Osteocyte (in vitro differentiated cells): ENCODE results near the gene PAGE2B. TPM values are rescaled to one million over a fixed set of nuclear protein-coding genes. Genes with fewer than 3 reads are reported as not detected.

Source experiments
- DNase-seq: peaks from one replicate; pipeline ENCODE4 v3.0.0; 2021; ENCODE audit warnings: mixed read lengths; ENCODE audit not compliant: unreplicated experiment; ENCODE audit errors: extremely low spot score
- H3K27ac Mint-ChIP-seq: one replicate; pipeline ENCODE4 v1.8.0; 2021; ENCODE audit warnings: mild to moderate bottlenecking, mixed read lengths; ENCODE audit not compliant: unreplicated experiment
- H3K27me3 Mint-ChIP-seq: one replicate; pipeline ENCODE4 v1.8.0; 2021; ENCODE audit warnings: mixed read lengths; ENCODE audit not compliant: unreplicated experiment
- H3K36me3 Mint-ChIP-seq: one replicate; pipeline ENCODE4 v1.8.0; 2021; ENCODE audit warnings: mixed read lengths; ENCODE audit not compliant: unreplicated experiment
- H3K4me1 Mint-ChIP-seq: one replicate; pipeline ENCODE4 v1.8.0; 2021; ENCODE audit warnings: mixed read lengths; ENCODE audit not compliant: unreplicated experiment
- H3K4me3 Mint-ChIP-seq: one replicate; pipeline ENCODE4 v1.8.0; 2021; ENCODE audit warnings: mild to moderate bottlenecking, moderate library complexity, mixed read lengths; ENCODE audit not compliant: unreplicated experiment
- H3K9me3 Mint-ChIP-seq: one replicate; pipeline ENCODE4 v1.8.0; 2021; ENCODE audit warnings: mixed read lengths; ENCODE audit not compliant: unreplicated experiment
- CTCF ChIP-seq: fragments of 200-600 bp; sonication (generic); IDR thresholded peaks from 2 replicates; pipeline ENCODE4 v1.5.0; 2021; ENCODE audit warnings: antibody characterized with exemption, mild to moderate bottlenecking, moderate library complexity
- total RNA-seq: library from RNA; stranded (reverse); gene quantifications from 2 replicates; pipeline ENCODE4 v1.2.1, GENCODE V29; 2021

PAGE2B gene
- total RNA-seq, 1 donor from 2014 or later = not detected

GRCh38 chrX:55119712-55120111 lies 44.9 kb downstream of the PAGE2B start:
- H3K9me3 Mint-ChIP-seq = no peaks in the 10 kb centered on the region
- no peak for TF ChIP-seq CTCF
- H3K27ac Mint-ChIP-seq = no peak overlapping the region
- H3K4me3 Mint-ChIP-seq = no peak overlapping the region
- H3K36me3 Mint-ChIP-seq = no peaks in the 10 kb centered on the region
- no peaks in the 10 kb centered on the region for H3K4me1 Mint-ChIP-seq
- H3K27me3 Mint-ChIP-seq = peaks cover 8% of the 10 kb centered on the region
- DNase-seq = no peak

- Mint-ChIP-seq H3K9me3 (no peaks in the 10 kb centered on the region), H3K4me3 (no peak overlapping the region), H3K4me1 (no peaks in the 10 kb centered on the region), H3K36me3 (no peaks in the 10 kb centered on the region), H3K27me3 (peaks cover 8% of the 10 kb centered on the region), H3K27ac (no peak overlapping the region)
- no peak for DNase-seq
- no peak for TF ChIP-seq CTCF
Measured at GRCh38 chrX:55120761-55121358, 46.0 kb downstream of the PAGE2B start.

GRCh38 chrX:55123900-55124299 lies 49.1 kb downstream of the PAGE2B start:
- no peak for DNase-seq

GRCh38 chrX:55127692-55128091 lies 52.9 kb downstream of the PAGE2B start:
- TF ChIP-seq CTCF = no peak
- Mint-ChIP-seq H3K27me3 (peaks cover 2% of the 10 kb centered on the region), H3K4me1 (no peaks in the 10 kb centered on the region), H3K9me3 (no peaks in the 10 kb centered on the region), H3K36me3 (no peaks in the 10 kb centered on the region), H3K27ac (no peak overlapping the region), H3K4me3 (no peak overlapping the region)
- no peak for DNase-seq

More at GRCh38 chrX:55123900-55124299, 49.1 kb downstream of the PAGE2B start:
- Mint-ChIP-seq H3K9me3 (no peaks in the 10 kb centered on the region), H3K4me1 (no peaks in the 10 kb centered on the region), H3K36me3 (no peaks in the 10 kb centered on the region), H3K4me3 (no peak overlapping the region), H3K27me3 (peaks cover 3% of the 10 kb centered on the region), H3K27ac (no peak overlapping the region)
- no peak for TF ChIP-seq CTCF

Other genes starting within 250 kb of the PAGE2B start
- 70.5 and 83.2 TPM in 2 replicates for gene TRO, start 154.2 kb upstream of the PAGE2B start, total RNA-seq
- gene PFKFB1, start 80.8 kb upstream of the PAGE2B start, total RNA-seq = not detected in 2 replicates
- gene APEX2, start 74.7 kb upstream of the PAGE2B start, total RNA-seq = 12.7 and 13.6 TPM in 2 replicates
- not detected in 2 replicates for gene ALAS2, start 44.1 kb upstream of the PAGE2B start, total RNA-seq
- not detected in 2 replicates for gene PAGE2, start 14.0 kb downstream of the PAGE2B start, total RNA-seq
- not detected in 2 replicates for gene PAGE5, start 145.3 kb downstream of the PAGE2B start, total RNA-seq
- not detected in 2 replicates for gene PAGE3, start 189.9 kb downstream of the PAGE2B start, total RNA-seq